ENCODE measurements around the gene IFT88.

DNA sequence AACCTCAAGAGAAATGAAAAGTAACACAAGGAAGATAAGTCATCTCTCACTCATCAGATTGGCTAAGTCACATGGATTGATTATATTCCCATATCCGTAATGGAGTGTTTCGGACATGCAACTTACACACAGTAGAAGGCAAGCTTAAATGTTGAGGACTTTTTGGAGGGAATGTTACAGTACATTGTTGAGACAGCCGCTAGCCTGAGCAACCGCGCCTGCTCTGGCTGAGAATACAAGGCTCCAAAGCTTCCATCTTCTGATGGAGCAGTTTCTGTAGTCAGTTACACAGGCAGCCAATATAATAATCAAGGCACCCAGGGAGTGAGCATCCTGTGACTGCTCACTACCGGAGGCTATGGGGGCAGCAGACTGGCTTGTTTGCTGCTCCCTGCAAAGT, 40.3 kb upstream of the IFT88 start:
- TF ChIP-seq, protein P1, sequence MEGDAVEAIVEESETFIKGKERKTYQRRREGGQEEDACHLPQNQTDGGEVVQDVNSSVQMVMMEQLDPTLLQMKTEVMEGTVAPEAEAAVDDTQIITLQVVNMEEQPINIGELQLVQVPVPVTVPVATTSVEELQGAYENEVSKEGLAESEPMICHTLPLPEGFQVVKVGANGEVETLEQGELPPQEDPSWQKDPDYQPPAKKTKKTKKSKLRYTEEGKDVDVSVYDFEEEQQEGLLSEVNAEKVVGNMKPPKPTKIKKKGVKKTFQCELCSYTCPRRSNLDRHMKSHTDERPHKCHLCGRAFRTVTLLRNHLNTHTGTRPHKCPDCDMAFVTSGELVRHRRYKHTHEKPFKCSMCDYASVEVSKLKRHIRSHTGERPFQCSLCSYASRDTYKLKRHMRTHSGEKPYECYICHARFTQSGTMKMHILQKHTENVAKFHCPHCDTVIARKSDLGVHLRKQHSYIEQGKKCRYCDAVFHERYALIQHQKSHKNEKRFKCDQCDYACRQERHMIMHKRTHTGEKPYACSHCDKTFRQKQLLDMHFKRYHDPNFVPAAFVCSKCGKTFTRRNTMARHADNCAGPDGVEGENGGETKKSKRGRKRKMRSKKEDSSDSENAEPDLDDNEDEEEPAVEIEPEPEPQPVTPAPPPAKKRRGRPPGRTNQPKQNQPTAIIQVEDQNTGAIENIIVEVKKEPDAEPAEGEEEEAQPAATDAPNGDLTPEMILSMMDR (IDR thresholded peaks at IDR 0.05; ENCODE audit: insufficient read depth, low read length): no peak
- TF ChIP-seq POLR2AphosphoS5 (IDR thresholded peaks at IDR 0.05; ENCODE audit: low read depth) (no peak), SPI1 (IDR thresholded peaks at IDR 0.05; ENCODE audit: borderline replicate concordance, low read depth) (no peak), GABPA (IDR thresholded peaks at IDR 0.05; ENCODE audit: low read depth) (no peak)
- TF ChIP-seq, protein P2, sequence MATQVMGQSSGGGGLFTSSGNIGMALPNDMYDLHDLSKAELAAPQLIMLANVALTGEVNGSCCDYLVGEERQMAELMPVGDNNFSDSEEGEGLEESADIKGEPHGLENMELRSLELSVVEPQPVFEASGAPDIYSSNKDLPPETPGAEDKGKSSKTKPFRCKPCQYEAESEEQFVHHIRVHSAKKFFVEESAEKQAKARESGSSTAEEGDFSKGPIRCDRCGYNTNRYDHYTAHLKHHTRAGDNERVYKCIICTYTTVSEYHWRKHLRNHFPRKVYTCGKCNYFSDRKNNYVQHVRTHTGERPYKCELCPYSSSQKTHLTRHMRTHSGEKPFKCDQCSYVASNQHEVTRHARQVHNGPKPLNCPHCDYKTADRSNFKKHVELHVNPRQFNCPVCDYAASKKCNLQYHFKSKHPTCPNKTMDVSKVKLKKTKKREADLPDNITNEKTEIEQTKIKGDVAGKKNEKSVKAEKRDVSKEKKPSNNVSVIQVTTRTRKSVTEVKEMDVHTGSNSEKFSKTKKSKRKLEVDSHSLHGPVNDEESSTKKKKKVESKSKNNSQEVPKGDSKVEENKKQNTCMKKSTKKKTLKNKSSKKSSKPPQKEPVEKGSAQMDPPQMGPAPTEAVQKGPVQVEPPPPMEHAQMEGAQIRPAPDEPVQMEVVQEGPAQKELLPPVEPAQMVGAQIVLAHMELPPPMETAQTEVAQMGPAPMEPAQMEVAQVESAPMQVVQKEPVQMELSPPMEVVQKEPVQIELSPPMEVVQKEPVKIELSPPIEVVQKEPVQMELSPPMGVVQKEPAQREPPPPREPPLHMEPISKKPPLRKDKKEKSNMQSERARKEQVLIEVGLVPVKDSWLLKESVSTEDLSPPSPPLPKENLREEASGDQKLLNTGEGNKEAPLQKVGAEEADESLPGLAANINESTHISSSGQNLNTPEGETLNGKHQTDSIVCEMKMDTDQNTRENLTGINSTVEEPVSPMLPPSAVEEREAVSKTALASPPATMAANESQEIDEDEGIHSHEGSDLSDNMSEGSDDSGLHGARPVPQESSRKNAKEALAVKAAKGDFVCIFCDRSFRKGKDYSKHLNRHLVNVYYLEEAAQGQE (IDR thresholded peaks at IDR 0.05; ENCODE audit: insufficient replicate concordance, low read depth): no peak

Measured in HL-60 (cell line).